Gastroesophageal sphincter (tissue), 4 donors: ENCODE measurements around the gene STPG4. TPM values are rescaled to one million over a fixed set of nuclear protein-coding genes. Genes with fewer than 3 reads are reported as not detected.

Experiments
- ATAC-seq: fragments of 150-250 bp; one replicate; pipeline ENCODE4 v1.9.1; 2016; ENCODE audit warnings: mild to moderate bottlenecking, moderate library complexity
- H3K27ac ChIP-seq, 4 donors: fragments of 200-600 bp; sonication (generic) in 3 of 4; 1 replicate in 3 of 4; 2 replicates in 1 of 4; pipeline ENCODE4 v1.5.1; 2016 to 2019
- H3K27me3 ChIP-seq: fragments of 200-600 bp; sonication (generic); one replicate; pipeline ENCODE4 v1.5.1; 2019
- H3K36me3 ChIP-seq, 2 donors: fragments of 200-600 bp; sonication (generic); one replicate each; pipeline ENCODE4 v1.5.1; 2019; ENCODE audit warnings: control low read depth in 1 of 2
- H3K4me1 ChIP-seq, 3 donors: fragments of 200-600 bp; sonication (generic); 1 replicate in 2 of 3; 2 replicates in 1 of 3; pipeline ENCODE4 v1.5.1; 2016 to 2019; ENCODE audit warnings: control low read depth in 2 of 3
- H3K4me3 ChIP-seq, 2 donors: fragments of 200-600 bp; sonication (generic); one replicate each; pipeline ENCODE4 v1.5.1; 2019; ENCODE audit warnings: mild to moderate bottlenecking in 1 of 2, moderate library complexity in 1 of 2
- H3K9me3 ChIP-seq, 3 donors: fragments of 200-600 bp; sonication (generic); one replicate each; pipeline ENCODE4 v1.5.1; 2017 to 2019; ENCODE audit warnings: control low read depth in 2 of 3
- EP300 ChIP-seq: sonication (generic); formaldehyde crosslinking; IDR thresholded peaks from one replicate; pipeline ENCODE4 v1.6.1; 2017; ENCODE audit warnings: antibody characterized with exemption, mild to moderate bottlenecking
- POLR2A ChIP-seq, 2 donors: fragments of 450-650 bp; IDR thresholded peaks; one replicate each; pipeline ENCODE4 v1.6.1; 2017; ENCODE audit warnings: antibody characterized with exemption in 2 of 2, mild to moderate bottlenecking in 2 of 2, moderate library complexity in 1 of 2
- POLR2AphosphoS5 ChIP-seq: sonication (generic); formaldehyde crosslinking; IDR thresholded peaks from one replicate; pipeline ENCODE4 v1.6.1; 2017; ENCODE audit warnings: antibody characterized with exemption
- WGBS, 2 donors: methylation state at CpG; one replicate each; pipeline ENCODE4 v1.1.5; 2018; ENCODE audit warnings: low coverage in 1 of 2; 5-methylcytosine and 5-hydroxymethylcytosine counted together
- total RNA-seq, 4 donors: library from RNA; depleted of rRNA; stranded (reverse); fragments of >200 nt; gene quantifications; one replicate each; pipeline ENCODE4 v1.1.0, GENCODE V29; 2016
- TF ChIP-seq, protein P1 (sequence below), 4 experiments: fragments of 200-600 bp in 2 of 4; fragments of 450-650 bp in 2 of 4; sonication (generic) in 1 of 4; IDR thresholded peaks; one replicate each; pipeline ENCODE4 v1.5.1; 2017 to 2019; ENCODE audit warnings: antibody characterized with exemption in 4 of 4, mild to moderate bottlenecking in 2 of 4, moderate library complexity in 2 of 4

The STPG4 gene
- total RNA-seq, 4 donors from 2014 or later: 0.23 to 0.67 TPM; not detected in 2

DNA sequence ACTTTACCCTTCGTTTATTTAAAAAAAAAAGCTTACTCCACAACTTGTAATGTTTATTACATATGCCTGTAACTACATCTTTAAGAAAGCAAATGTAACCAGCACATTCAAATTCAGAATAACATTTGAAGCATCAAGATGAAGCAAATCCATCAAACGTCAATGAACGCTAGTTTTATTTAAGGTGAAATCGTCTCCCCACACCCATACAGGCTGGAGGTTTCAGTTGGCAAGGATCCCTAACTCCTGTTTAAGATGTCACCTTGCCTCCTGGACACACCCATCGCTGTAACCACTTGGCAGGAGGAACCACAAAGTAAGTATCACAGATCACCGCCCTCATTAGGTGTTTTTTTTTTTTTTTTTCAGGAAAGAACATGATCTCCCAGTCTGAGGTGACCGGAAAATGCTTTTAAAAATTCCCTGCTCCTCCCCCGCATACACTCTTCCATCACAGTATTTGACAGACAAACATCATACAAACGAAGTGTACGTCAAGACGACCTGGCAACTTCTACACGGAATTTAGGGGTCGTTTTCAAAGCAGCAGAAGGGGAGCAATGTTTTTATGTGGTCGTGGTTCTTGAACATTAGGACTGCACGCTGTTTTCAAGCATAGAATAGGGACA lies 19.7 kb upstream of the STPG4 start:
- H3K36me3 ChIP-seq: no peaks in the 10 kb centered on the region
- WGBS, 2 donors: 1% methylated on average over 10 to 14 of the region's 15 CpGs
- H3K4me1 ChIP-seq: peaks cover 5 to 54% (median 16%) of the 10 kb centered on the region in 3 donors
- TF ChIP-seq EP300 (no peak), POLR2AphosphoS5 (peak; percentile 71)
- ATAC-seq: no peak
- H3K9me3 ChIP-seq: no peaks in the 10 kb centered on the region
- no peaks in the 10 kb centered on the region for H3K27me3 ChIP-seq
- peak overlapping the region; percentile 96 to 100 (median 98) for H3K27ac ChIP-seq
- H3K4me3 ChIP-seq: peak overlapping the region; percentile 77 to 95

DNA sequence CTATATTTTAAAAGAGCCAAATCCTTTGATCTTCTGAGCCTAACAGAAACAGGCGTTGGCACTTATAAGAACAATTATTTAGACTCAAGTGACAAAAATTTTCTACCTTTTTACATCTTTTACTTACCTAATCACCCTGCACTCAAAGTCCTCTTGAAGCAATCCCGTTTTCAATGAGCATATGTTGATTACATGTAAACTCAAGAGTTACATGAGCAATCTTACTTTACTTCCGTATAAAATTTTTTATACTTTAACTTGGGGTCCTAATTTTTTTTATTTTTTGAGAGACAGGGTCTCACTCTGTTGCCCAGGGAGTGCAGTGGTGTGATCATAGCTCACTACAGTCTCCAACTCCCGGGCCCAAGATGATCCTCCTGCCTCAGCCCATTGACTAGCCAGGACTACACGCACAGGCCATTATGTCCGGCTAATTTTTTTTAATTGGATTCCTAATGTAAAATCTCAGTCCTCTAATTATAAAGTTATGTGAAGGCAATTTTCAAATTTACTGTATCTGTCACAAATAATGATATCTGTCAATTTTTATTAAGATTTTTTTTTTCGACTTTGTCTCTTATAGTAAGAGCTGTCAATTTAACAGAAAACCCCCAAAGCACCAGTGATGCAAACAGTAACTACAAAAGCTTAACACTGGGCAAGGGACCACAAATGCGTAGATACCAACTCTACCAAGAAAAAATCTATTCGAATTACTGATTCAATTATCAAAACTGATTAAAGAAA lies 19.1 kb upstream of the STPG4 start:
- Histone ChIP-seq H3K4me1 (peaks cover 7 to 61% (median 16%) of the 10 kb centered on the region in 3 donors), H3K9me3 (no peaks in the 10 kb centered on the region), H3K27ac (peak overlapping the region; percentile 96 to 100 (median 98)), H3K27me3 (no peaks in the 10 kb centered on the region), H3K36me3 (peaks cover 0 to 5% of the 10 kb centered on the region in 2 donors), H3K4me3 (peak overlapping the region; percentile 77 to 95)
- TF ChIP-seq POLR2A (IDR thresholded peaks at IDR 0.05) (no peak), EP300 (no peak), POLR2AphosphoS5 (no peak)
- TF ChIP-seq, protein P1, sequence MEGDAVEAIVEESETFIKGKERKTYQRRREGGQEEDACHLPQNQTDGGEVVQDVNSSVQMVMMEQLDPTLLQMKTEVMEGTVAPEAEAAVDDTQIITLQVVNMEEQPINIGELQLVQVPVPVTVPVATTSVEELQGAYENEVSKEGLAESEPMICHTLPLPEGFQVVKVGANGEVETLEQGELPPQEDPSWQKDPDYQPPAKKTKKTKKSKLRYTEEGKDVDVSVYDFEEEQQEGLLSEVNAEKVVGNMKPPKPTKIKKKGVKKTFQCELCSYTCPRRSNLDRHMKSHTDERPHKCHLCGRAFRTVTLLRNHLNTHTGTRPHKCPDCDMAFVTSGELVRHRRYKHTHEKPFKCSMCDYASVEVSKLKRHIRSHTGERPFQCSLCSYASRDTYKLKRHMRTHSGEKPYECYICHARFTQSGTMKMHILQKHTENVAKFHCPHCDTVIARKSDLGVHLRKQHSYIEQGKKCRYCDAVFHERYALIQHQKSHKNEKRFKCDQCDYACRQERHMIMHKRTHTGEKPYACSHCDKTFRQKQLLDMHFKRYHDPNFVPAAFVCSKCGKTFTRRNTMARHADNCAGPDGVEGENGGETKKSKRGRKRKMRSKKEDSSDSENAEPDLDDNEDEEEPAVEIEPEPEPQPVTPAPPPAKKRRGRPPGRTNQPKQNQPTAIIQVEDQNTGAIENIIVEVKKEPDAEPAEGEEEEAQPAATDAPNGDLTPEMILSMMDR (IDR thresholded peaks at IDR 0.05): no peak
- 7 to 13% methylated on average over 9 of the region's 9 CpGs for WGBS, 2 donors
- ATAC-seq: no peak

DNA sequence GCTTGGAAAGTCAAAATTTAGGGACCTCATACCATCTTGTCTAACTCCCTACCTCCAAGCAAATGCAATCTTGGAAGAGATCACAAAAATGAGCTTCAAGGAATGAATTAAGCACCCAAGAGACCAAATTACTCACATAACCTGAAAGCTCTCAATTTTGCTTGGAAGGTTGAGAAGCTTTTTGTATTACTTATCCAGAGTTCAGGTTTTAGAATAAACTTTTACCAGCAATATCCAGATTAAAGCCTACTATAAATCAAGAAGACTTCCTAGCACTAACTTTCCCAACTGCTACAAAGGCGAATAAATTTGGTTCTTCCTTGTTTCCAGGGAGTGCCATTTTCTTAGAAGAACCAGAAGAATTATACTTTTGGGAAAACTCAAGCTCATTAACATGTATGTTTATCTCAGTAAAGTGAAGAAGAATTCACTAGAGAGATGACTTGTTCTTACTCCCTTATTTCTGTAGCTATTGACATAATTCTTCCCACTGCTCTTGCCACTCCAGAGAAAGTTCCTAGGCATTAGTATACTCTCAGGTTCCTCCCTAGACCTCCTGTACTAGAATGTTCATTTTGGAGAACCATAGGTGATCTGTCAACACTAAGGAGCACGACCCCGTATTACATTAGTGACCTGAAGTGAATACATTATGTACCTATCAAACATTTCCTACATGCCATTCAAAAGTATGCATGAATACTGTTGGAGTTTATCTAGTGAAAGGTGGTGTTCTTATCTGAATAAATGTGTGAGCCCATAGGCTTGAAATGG lies 18.0 kb upstream of the STPG4 start:
- H3K27ac ChIP-seq: peak overlapping the region; percentile 96 to 100 (median 98)
- H3K4me1 ChIP-seq: peaks cover 7 to 71% (median 23%) of the 10 kb centered on the region in 3 donors
- ATAC-seq: no peak
- no peaks in the 10 kb centered on the region for H3K9me3 ChIP-seq
- H3K36me3 ChIP-seq: peaks cover 0 to 16% of the 10 kb centered on the region in 2 donors
- 36 to 50% methylated on average over 3 of the region's 3 CpGs for WGBS, 2 donors
- H3K4me3 ChIP-seq: peak overlapping the region; percentile 77 to 95
- TF ChIP-seq, protein P1 (IDR thresholded peaks at IDR 0.05): no peak
- no peak for TF ChIP-seq POLR2A (IDR thresholded peaks at IDR 0.05)
- TF ChIP-seq EP300: no peak
- TF ChIP-seq POLR2AphosphoS5: no peak
- H3K27me3 ChIP-seq: no peaks in the 10 kb centered on the region

DNA sequence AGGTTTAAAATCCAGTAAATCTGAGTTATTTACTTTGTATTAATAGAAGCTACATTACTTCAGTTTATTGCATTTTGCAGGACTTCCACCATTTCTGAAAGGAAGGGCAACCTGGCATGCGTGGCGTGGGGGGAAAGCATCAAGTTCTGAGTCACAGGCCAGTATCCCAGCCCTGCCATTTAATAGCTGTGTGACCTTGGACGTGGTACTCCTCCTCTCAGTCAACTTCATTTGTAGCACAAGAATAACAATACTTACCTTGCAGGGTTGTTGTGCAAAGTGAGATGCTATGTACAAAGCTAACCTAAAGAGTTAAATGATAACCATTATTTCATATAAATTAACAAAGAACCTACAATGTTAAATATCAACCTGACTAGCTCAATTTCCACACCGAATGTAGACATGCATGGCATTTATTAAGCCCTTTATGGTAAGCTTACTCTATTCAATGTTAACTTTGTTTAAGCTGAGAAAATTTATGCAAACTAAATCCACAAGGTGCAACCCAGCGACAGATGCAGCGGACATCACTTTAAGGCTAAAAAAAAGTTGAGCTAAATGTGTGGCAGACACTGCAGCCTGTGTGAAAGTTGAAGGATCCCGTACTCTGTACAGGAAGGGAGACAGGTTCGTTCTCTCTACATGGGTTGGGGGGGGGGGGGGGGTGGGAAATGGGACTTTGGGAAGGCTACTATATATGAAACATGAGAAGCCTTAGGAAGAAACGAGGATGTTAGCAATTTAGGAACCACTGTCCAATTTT lies 17.2 kb upstream of the STPG4 start:
- H3K4me1 ChIP-seq: peaks cover 7 to 73% (median 23%) of the 10 kb centered on the region in 3 donors

More for the DNA sequence above, 17.2 kb upstream of the STPG4 start:
- no peak for ATAC-seq
- peak overlapping the region; percentile 5 to 95 for H3K4me3 ChIP-seq
- TF ChIP-seq, protein P1 (IDR thresholded peaks at IDR 0.05): no peak
- TF ChIP-seq POLR2A (IDR thresholded peaks at IDR 0.05): no peak
- TF ChIP-seq POLR2AphosphoS5: no peak
- no peak for TF ChIP-seq EP300
- peaks cover 0 to 22% of the 10 kb centered on the region in 2 donors for H3K36me3 ChIP-seq
- WGBS, 2 donors: 8 to 10% methylated on average over 4 to 7 of the region's 9 CpGs
- H3K27ac ChIP-seq: peak overlapping the region; percentile 96 to 100 (median 98)
- no peaks in the 10 kb centered on the region for H3K27me3 ChIP-seq
- no peaks in the 10 kb centered on the region for H3K9me3 ChIP-seq
